ENCODE data around the gene HEATR9. TPM values are rescaled to one million over a fixed set of nuclear protein-coding genes. Genes with fewer than 3 reads are reported as not detected.

HEATR9 gene
- total RNA-seq, 1 experiment from 2014 or later = not detected

DNA sequence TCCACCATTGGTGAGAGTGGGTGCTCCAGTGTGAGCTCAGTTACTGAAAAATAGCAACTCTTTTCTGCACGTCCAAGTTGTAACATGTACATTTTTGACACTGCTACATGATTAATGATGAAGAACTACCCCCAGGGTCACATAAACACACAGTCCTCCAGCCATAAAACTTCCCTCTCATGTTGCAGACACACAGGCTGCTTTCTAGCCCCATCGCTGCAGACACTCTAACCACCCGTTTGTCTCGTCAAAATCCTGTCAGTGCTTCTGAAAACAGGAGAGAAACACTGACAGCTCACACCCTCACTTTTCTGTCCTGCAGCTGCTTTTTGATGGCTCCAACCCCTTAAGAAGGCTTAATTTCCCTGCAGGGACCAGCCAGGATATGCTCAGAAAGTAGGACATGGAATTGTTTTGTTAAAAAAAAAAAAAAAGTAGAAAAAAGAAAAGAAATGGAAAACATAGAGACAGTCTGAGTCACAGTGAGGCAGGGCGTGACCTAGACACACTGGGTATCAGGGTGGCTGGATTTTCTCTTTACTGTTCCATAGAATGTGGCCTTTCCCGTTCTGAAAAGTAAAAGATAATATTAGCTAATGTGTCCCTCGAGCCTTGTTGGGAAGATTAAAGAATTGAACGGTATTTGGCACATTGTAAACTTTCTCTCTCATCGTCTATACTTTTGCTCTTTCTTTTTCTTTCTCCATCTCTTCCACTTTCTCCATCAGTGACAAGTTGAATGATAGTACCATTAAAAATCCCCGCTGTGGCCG is 32.2 kb upstream of the HEATR9 start:
- no peaks in the 10 kb centered on the region for H3K27me3 ChIP-seq (ENCODE audit: insufficient read depth, low read length)
- no peak for DNase-seq (ENCODE audit: low read depth, low spot score)
- no peaks in the 10 kb centered on the region for H3K36me3 ChIP-seq (ENCODE audit: control insufficient read depth in 1 of 2, insufficient read depth in 2 of 2, low read length in 2 of 2)
- CTCF ChIA-PET = no interaction called here
- no peaks in the 10 kb centered on the region for H3K9me2 ChIP-seq (ENCODE audit: insufficient read depth)
- ATAC-seq = no peak
- no peak overlapping the region for H2AFZ ChIP-seq (ENCODE audit: low read depth, low read length, poor library complexity, severe bottlenecking)
- no peak overlapping the region for H3K9ac ChIP-seq (ENCODE audit: low read length)
- no peaks in the 10 kb centered on the region for H3K9me3 ChIP-seq (ENCODE audit: control insufficient read depth in 1 of 2, insufficient read depth in 1 of 2, low read depth in 1 of 2, low read length in 2 of 2)
- no peak overlapping the region for H3K4me3 ChIP-seq (replicated peaks in 1 of 2; ENCODE audit: low read depth in 1 of 2, low read length in 2 of 2)
- no peaks in the 10 kb centered on the region for H3K79me2 ChIP-seq (ENCODE audit: insufficient read depth, low read length)
- POLR2A ChIA-PET = no interaction called here
- RAD21 ChIA-PET (ENCODE audit: low non-redundant PET in 1 of 2, low total read pairs in 2 of 2, uncharacterized antibody in 2 of 2, unreplicated experiment in 2 of 2) = no interaction called here
- intact Hi-C loops (cut with micrococcal nuclease) = no loop called here
- no TSS peak for BruUV-seq (replicated peaks)
- no peak for TF ChIP-seq RAD21 (IDR thresholded peaks at IDR 0.05; ENCODE audit: low read depth)
- no peak for TF ChIP-seq EZH2phosphoT487 (IDR thresholded peaks at IDR 0.05; ENCODE audit: borderline replicate concordance)
- TF ChIP-seq, protein P1, sequence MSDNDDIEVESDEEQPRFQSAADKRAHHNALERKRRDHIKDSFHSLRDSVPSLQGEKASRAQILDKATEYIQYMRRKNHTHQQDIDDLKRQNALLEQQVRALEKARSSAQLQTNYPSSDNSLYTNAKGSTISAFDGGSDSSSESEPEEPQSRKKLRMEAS (IDR thresholded peaks at IDR 0.05) = no peak
- no peak for TF ChIP-seq TCF7L2 (IDR thresholded peaks at IDR 0.05; ENCODE audit: borderline replicate concordance, extremely low read depth, insufficient read depth, insufficient read length)
- TF ChIP-seq CBX3 (IDR thresholded peaks at IDR 0.05; ENCODE audit: low read depth) = no peak
- TF ChIP-seq SRF (IDR thresholded peaks at IDR 0.05; ENCODE audit: low read depth) = no peak
- TF ChIP-seq ELF1 (IDR thresholded peaks at IDR 0.05; ENCODE audit: borderline replicate concordance, low read depth) = no peak
- H4K20me1 ChIP-seq (ENCODE audit: insufficient read depth) = no peaks in the 10 kb centered on the region
- H3K4me1 ChIP-seq (ENCODE audit: control insufficient read depth in 1 of 2, insufficient read depth in 2 of 2, low read length in 2 of 2) = no peaks in the 10 kb centered on the region
- no peak overlapping the region for H3K4me2 ChIP-seq (ENCODE audit: low read length)
- no peak overlapping the region for H3K27ac ChIP-seq (ENCODE audit: low read depth, low read length)

DNA sequence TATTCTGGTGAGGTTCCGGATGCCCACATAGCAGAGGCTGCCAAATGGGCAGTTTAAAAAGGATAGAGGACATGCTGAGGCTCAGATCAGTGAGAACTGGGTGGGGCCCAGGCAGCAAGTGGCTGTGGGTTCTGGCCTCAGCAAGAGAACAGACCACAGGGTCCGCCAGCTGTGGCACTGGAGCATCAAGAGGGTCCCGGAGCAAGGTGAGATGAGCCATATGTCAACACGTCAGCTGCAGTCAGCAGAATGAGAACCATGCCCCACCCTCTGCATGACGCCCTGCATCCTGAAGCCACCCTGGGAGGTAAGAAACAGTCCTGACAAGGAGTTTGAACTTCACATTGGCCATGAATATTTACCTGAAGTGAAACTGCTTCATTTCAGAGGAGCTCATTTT is 31.6 kb upstream of the HEATR9 start:
- Histone ChIP-seq H3K27me3 (ENCODE audit: insufficient read depth, low read length) (no peaks in the 10 kb centered on the region), H3K27ac (ENCODE audit: low read depth, low read length) (no peak overlapping the region), H3K36me3 (ENCODE audit: control insufficient read depth in 1 of 2, insufficient read depth in 2 of 2, low read length in 2 of 2) (no peaks in the 10 kb centered on the region), H3K4me3 (replicated peaks in 1 of 2; ENCODE audit: low read depth in 1 of 2, low read length in 2 of 2) (no peak overlapping the region), H3K9ac (ENCODE audit: low read length) (no peak overlapping the region), H3K4me1 (ENCODE audit: control insufficient read depth in 1 of 2, insufficient read depth in 2 of 2, low read length in 2 of 2) (no peaks in the 10 kb centered on the region), H3K9me3 (ENCODE audit: control insufficient read depth in 1 of 2, insufficient read depth in 1 of 2, low read depth in 1 of 2, low read length in 2 of 2) (no peaks in the 10 kb centered on the region), H3K9me2 (ENCODE audit: insufficient read depth) (no peaks in the 10 kb centered on the region), H3K79me2 (ENCODE audit: insufficient read depth, low read length) (no peaks in the 10 kb centered on the region), H4K20me1 (ENCODE audit: insufficient read depth) (no peaks in the 10 kb centered on the region), H3K4me2 (ENCODE audit: low read length) (no peak overlapping the region), H2AFZ (ENCODE audit: low read depth, low read length, poor library complexity, severe bottlenecking) (no peak overlapping the region)
- intact Hi-C loops (cut with micrococcal nuclease) = no loop called here
- ChIA-PET POLR2A (no interaction called here), CTCF (no interaction called here), RAD21 (ENCODE audit: low non-redundant PET in 1 of 2, low total read pairs in 2 of 2, uncharacterized antibody in 2 of 2, unreplicated experiment in 2 of 2) (no interaction called here)
- BruUV-seq (replicated peaks) = no TSS peak
- ATAC-seq = no peak
- DNase-seq (ENCODE audit: low read depth, low spot score) = no peak
- TF ChIP-seq SIN3A (IDR thresholded peaks at IDR 0.05; ENCODE audit: low read depth) (no peak), ZNF274 (IDR thresholded peaks at IDR 0.05; ENCODE audit: low read depth, low read length) (no peak), POLR2AphosphoS5 (IDR thresholded peaks at IDR 0.05; ENCODE audit: low read depth, low read length) (no peak), CBX3 (IDR thresholded peaks at IDR 0.05; ENCODE audit: low read depth) (no peak), TCF7L2 (IDR thresholded peaks at IDR 0.05; ENCODE audit: borderline replicate concordance, extremely low read depth, insufficient read depth, insufficient read length) (no peak), YY1 (IDR thresholded peaks at IDR 0.05; ENCODE audit: extremely low read depth, insufficient replicate concordance, low read depth, low read length) (no peak), EGR1 (IDR thresholded peaks at IDR 0.05; ENCODE audit: low read depth) (no peak), EZH2phosphoT487 (IDR thresholded peaks at IDR 0.05; ENCODE audit: borderline replicate concordance) (no peak), EZH2 (IDR thresholded peaks at IDR 0.05) (no peak)
- TF ChIP-seq, protein P1 (IDR thresholded peaks at IDR 0.05) = no peak
- TF ChIP-seq, protein P2, sequence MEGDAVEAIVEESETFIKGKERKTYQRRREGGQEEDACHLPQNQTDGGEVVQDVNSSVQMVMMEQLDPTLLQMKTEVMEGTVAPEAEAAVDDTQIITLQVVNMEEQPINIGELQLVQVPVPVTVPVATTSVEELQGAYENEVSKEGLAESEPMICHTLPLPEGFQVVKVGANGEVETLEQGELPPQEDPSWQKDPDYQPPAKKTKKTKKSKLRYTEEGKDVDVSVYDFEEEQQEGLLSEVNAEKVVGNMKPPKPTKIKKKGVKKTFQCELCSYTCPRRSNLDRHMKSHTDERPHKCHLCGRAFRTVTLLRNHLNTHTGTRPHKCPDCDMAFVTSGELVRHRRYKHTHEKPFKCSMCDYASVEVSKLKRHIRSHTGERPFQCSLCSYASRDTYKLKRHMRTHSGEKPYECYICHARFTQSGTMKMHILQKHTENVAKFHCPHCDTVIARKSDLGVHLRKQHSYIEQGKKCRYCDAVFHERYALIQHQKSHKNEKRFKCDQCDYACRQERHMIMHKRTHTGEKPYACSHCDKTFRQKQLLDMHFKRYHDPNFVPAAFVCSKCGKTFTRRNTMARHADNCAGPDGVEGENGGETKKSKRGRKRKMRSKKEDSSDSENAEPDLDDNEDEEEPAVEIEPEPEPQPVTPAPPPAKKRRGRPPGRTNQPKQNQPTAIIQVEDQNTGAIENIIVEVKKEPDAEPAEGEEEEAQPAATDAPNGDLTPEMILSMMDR (IDR thresholded peaks at IDR 0.05 in 2 of 3, conservative IDR thresholded peaks at IDR 0.05 in 1 of 3; ENCODE audit: borderline replicate concordance in 1 of 3, insufficient read depth in 1 of 3, low read depth in 2 of 3, low read length in 2 of 3) = no peak
- TF ChIP-seq, protein P3, sequence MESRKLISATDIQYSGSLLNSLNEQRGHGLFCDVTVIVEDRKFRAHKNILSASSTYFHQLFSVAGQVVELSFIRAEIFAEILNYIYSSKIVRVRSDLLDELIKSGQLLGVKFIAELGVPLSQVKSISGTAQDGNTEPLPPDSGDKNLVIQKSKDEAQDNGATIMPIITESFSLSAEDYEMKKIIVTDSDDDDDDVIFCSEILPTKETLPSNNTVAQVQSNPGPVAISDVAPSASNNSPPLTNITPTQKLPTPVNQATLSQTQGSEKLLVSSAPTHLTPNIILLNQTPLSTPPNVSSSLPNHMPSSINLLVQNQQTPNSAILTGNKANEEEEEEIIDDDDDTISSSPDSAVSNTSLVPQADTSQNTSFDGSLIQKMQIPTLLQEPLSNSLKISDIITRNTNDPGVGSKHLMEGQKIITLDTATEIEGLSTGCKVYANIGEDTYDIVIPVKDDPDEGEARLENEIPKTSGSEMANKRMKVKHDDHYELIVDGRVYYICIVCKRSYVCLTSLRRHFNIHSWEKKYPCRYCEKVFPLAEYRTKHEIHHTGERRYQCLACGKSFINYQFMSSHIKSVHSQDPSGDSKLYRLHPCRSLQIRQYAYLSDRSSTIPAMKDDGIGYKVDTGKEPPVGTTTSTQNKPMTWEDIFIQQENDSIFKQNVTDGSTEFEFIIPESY (IDR thresholded peaks at IDR 0.05; ENCODE audit: extremely low read depth, insufficient replicate concordance, low read length) = no peak
